Suprapubic skin (tissue), 4 donors: Measurements from ENCODE around the gene TLR7.

Experiments
- POLR2A ChIP-seq, 2 donors: fragments of 450-650 bp; IDR thresholded peaks; one replicate each; pipeline ENCODE4 v1.6.1; 2017; ENCODE audit warnings: antibody characterized with exemption in 2 of 2, mild to moderate bottlenecking in 2 of 2, moderate library complexity in 2 of 2
- POLR2AphosphoS5 ChIP-seq, 3 donors: sonication (generic); formaldehyde crosslinking; IDR thresholded peaks; one replicate each; pipeline ENCODE4 v1.6.1; 2017; ENCODE audit warnings: antibody characterized with exemption in 3 of 3
- TF ChIP-seq, protein P1 (sequence below), 2 donors: fragments of 200-600 bp in 1 of 2; fragments of 450-650 bp in 1 of 2; sonication (generic) in 1 of 2; IDR thresholded peaks; one replicate each; pipeline ENCODE4 v1.5.1; 2016 to 2019; ENCODE audit warnings: antibody characterized with exemption in 2 of 2, mild to moderate bottlenecking in 1 of 2, moderate library complexity in 1 of 2

DNA sequence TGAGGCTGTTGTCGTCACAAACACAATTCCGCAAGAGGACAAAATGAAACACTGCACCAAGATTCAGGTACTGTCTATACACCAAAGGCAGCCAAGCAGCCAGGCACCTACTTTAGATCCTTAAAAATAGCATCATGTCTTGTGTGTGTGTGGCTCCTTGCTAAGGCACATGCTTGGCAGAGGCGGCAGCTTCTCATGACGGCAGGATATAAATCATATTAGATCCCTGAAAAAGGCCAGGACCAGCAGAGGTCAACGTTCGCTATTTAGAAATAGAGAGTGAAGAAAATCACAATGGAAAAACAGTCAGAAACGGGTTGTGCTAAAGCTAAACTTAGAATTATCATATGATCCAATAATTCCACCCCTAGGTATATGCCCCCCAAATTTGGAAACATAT, 46.1 kb upstream of the TLR7 start:
- TF ChIP-seq, protein P1, sequence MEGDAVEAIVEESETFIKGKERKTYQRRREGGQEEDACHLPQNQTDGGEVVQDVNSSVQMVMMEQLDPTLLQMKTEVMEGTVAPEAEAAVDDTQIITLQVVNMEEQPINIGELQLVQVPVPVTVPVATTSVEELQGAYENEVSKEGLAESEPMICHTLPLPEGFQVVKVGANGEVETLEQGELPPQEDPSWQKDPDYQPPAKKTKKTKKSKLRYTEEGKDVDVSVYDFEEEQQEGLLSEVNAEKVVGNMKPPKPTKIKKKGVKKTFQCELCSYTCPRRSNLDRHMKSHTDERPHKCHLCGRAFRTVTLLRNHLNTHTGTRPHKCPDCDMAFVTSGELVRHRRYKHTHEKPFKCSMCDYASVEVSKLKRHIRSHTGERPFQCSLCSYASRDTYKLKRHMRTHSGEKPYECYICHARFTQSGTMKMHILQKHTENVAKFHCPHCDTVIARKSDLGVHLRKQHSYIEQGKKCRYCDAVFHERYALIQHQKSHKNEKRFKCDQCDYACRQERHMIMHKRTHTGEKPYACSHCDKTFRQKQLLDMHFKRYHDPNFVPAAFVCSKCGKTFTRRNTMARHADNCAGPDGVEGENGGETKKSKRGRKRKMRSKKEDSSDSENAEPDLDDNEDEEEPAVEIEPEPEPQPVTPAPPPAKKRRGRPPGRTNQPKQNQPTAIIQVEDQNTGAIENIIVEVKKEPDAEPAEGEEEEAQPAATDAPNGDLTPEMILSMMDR (IDR thresholded peaks at IDR 0.05), result no peak
- TF ChIP-seq POLR2A (IDR thresholded peaks at IDR 0.05) (no peak), POLR2AphosphoS5 (IDR thresholded peaks at IDR 0.05) (no peak)
